Measurements from ENCODE around the gene NHERF2.

GRCh38 chr16:2082983-2083364 lies 56.3 kb downstream of the NHERF2 start:
- no peak for TF ChIP-seq MAX (IDR thresholded peaks at IDR 0.05)
- no peak for TF ChIP-seq EP300 (IDR thresholded peaks at IDR 0.05; ENCODE audit: borderline replicate concordance)

Data from Ishikawa (cell line).